NOMO-1 (cell line): ENCODE data around the gene MAG.

Source experiments
- DNase-seq, 2 experiments: peaks; one replicate each; lab custom pipeline; 2025; ENCODE audit not compliant: unreplicated experiment in 2 of 2; lab: John Stamatoyannopoulos, UW

The MAG gene

DNA sequence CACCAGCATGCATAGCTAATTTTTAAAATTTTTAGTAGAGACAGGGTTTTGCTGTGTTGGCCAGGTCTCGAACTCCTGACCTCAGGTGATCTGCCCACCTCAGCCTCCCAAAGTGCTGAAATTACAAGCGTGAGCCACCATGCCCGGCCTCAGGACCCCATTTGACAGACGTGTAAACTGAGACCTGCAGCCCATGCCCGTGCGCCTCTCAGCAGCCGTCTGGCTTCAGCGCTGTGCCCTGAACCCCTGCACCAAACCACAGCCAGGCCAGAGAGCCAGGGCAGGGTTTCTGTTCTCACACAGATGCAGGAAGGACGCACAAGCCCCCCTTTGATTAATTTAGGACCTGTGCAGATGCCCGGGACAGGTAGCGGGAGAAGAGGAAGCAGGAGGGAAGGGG is 48.5 kb downstream of the MAG start:
- no peak for DNase-seq

DNA sequence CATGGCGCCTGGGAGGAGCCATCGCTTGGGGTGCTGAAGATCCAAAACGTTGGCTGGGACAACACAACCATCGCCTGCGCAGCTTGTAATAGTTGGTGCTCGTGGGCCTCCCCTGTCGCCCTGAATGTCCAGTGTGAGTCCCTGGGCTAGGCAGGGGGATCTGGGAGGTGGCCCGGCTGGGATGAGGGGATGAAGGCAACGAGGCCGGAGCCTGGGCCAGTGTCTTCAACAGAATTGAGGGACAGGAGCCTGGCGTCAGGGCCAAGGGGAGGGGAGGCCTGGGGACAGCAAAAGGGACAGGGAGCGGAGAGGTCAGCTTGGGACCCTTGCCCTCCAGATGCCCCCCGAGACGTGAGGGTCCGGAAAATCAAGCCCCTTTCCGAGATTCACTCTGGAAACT is 49.0 kb downstream of the MAG start:
- no peak for DNase-seq

DNA sequence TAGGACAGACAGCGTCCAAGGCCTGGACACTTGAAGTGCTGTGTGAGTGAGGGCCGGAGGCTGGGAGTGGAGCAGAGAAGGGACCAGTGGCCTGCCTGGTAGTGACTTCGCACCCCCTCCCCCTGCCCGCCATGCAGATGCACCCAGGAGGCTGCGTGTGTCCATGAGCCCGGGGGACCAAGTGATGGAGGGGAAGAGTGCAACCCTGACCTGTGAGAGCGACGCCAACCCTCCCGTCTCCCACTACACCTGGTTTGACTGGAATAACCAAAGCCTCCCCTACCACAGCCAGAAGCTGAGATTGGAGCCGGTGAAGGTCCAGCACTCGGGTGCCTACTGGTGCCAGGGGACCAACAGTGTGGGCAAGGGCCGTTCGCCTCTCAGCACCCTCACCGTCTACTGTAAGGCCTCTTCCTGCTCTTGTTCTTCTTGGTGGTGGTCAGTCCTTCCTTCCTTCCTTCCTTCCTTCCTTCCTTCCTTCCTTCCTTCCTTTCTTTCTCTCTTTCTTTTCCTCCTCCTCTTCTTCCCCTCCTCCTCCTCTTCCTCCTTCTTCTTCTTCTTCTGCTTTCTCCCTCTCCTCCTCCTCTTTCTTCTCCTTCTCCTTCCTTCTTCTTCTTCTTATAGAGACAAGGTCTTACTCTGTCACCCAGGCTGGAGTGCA is 49.7 kb downstream of the MAG start:
- DNase-seq: no peak

DNA sequence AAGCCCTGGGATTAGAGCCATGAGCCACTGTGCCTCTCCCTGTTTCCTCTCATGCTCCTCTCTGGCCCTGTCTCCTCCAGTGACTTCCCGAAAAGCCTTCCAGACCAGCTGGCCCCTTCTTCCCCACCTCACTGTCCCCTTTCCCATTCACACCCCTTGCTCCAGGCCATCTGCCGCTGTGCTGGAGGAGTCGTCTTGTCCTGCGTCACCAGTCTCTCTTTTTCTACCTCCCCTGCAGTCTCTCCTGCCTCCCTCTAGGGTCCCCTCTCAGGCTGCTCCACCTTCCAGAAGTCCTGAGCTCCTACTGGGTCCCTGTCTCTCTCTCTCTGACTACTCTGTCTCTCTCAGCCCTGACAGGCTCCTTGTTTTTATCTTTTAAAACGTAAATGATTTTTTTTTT is 50.5 kb downstream of the MAG start:
- DNase-seq: no peak

DNA sequence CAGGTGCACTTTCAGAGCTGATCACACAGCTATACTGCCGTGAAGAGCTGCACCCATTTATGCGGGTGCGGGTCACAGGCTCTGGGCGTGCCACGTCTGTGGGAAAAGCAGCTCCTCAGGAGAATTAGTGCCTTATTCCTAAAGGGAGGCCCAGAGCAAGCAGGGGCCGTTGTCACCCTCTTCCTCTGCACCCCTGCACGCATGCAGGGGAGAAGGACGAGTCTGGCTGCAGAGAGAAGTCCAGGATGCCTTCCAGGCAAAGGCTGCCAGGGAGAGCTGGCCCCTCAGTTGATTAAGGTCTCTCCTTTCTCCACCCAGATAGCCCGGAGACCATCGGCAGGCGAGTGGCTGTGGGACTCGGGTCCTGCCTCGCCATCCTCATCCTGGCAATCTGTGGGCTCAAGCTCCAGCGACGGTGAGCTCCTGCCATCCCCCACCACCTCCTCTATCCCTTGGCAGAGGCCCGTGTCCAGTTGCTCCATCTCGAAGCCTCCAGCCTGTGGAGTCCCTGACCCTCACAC is 52.6 kb downstream of the MAG start:
- DNase-seq: no peak

DNA sequence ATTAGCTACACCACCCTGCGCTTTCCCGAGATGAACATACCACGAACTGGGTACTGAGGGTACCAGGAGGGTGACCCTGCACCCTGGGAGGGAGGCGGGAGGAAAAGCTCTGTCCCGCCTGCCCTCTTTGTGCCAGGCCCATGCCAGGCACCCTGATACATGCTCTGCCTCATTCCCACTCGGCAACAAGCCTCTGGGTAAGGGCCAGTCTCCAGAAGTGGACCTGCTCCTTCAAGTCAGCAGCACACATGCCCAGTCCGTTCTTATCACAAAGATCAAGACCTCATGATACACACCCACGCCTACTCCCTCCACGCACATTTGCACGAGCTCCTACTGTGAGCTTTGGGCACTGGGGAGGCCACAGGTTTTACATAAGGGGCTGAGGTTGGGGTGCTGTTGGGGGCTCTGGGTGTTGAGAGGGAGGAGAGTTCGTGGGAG is 53.7 kb downstream of the MAG start:
- DNase-seq: no peak

DNA sequence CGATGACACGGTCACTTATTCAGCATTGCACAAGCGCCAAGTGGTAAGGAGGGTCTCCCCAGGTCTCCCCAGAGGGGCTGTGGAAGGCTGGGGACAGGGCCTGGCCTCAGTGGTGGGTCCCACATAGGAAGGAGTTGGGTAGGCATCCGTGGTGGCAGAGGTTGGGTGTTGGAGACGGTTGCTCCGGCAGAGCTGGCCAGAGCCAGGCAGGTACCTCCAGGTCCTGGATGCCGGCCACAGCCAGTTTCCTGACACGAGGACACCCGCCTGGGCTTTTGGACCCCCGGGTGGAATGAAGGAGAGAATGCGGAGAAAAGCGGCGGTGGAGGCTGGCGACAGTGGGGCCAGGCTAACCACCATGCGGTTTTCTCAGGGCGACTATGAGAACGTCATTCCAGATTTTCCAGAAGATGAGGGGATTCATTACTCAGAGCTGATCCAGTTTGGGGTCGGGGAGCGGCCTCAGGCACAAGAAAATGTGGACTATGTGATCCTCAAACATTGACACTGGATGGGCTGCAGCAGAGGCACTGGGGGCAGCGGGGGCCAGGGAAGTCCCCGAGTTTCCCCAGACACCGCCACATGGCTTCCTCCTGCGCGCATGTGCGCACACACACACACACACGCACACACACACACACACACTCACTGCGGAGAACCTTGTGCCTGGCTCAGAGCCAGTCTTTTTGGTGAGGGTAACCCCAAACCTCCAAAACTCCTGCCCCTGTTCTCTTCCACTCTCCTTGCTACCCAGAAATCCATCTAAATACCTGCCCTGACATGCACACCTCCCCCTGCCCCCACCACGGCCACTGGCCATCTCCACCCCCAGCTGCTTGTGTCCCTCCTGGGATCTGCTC is 54.5 kb downstream of the MAG start:
- no peak for DNase-seq

DNA sequence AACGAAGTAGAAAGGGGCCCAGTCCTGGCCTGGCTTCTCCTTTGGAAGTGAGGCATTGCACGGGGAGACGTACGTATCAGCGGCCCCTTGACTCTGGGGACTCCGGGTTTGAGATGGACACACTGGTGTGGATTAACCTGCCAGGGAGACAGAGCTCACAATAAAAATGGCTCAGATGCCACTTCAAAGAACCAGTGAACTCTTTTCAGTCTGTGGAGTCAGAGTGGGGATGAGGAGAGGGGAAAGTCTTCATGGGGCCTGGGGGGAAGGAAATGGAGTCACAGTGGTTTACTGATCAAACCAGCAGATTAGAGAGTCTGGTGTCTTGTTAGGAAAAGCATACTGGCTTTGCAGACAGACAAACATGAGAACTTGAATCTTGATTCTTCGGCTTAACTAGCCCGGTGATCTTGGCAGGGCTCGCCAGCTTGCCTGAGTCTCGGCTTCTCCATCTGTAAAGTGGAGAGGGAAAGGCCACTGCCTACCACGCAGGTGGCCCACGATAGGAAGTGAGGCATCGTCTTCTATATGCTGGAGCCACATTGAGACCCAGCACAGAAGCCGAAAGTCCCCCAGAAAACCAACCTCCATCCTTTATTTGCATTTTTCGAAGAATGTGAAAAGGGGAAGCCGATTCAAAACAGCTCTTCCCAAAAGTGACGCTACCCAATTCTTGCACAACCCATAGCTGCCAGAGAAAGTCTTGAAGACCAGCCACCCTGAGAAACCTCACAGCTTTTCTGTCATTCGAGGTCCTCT is 55.4 kb downstream of the MAG start, which contains the start of gene FFAR1:
TSS of gene FFAR1 (plus strand) at position 732 of the 759 bp plus-strand sequence. CDS start 3,650 bp downstream, outside the sequence.
- DNase-seq: peak; percentile 77 to 86

DNA sequence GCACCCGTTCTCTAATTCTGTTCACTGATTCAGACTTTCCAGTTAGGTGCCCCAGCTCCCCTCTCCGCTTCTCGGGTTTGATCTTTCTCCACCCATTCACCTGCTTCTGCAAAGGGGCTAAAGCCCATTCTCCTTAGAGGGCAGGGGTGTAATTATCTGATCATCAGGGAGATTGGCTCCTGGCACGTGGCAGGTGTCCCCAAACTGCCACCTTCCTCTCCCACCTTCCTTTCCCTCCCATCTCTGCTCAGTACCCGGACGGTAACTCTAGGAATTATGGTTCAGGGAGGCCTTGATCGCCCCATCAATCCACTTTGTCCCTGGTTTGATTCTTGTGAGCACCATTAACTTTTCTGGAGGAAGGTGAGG is 56.0 kb downstream of the MAG start:
- no peak for DNase-seq

DNA sequence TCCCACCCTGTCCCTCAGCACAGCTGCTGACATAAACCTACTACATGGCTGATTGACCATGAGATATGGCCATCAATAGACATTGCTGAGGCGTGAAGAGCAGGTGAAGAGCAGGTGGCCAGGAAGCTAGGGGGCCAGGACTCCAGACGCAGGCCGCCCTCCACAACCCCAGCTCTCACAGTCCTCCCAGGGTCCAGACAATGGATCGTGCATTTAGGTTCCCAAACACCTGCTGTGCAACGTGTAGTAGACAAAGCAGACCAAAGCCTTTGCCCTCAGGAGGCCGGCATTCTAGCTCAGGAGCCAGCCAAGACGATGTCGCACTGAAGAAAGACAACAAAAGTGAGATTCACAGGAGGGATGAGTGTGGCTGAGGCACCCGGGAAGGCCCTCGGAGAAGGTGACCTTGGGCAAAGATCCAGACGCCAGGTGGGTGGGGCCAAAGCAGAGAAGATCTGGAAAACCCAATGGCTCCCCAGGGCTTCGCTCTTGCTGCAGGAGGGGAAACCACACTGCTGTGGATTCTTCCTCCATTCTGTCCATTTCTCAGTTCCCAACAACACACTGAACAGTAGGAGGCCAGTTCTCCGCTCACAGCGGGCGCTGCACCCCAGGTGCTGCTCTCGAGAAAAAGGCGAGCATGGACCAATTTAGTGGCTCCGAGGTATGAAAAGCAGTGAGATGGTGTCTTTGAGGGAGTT is 57.1 kb downstream of the MAG start:
- DNase-seq: no peak

DNA sequence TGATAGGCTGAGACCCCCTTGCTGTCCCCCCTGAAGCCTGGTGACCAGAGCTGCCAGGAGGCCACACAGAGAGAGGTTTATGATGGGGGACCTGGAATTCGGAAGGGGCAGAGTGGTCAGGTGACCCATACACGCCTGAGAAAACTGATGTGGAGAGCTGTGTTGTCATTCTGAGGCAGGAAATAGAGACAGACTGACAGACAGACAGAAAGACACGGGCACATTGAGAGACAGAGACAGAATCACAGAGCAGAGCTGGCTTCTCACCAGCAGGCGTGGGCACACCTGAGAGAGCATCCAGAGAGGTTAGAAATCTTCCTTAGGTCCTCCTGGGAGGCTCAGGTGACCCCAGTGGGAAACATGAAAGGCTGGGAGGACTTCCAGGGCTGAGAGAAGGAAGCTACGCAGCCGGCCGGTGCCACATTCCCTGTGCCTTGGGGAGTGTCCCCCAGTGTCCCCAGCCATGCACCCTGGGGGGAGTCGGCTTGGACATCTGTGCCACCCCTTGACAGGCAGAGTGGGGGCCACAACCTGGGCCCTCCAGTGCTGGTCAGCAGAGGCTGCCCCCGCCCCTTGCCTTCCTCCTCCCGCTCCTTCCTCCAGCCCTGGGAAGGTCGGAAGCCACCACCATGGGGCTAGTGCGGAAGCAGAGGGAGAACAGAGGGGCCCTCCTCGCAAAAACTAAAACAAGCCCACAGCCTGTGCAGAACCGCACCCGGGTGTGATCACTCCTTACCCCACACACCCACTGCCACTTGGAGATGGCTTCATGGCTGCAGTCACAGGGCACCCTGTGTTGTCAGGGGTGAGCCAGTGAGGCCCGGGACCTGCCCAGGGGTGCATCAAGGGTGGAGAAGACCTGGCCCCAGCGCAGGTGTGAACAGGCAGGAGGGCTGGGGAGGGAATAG is 57.9 kb downstream of the MAG start:
- no peak for DNase-seq

DNA sequence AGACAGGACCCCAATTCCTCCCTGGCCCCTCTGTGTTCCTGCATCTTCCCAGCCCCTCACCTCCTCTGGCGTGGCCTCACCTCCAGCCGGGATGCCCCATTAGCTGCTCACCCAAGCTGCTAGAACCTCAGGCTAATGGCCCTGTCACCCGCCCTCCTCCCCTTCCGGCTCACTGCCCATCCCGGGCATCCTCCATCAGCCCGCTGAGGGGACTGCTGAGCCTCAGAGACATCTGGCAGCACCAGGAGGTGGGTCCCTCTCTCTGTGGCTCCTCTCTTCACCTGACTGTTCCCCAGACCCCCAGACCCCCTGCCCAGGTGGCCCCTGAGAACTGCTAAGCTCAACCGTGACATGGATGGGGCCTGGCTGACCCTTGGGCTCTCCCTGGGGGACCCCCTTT is 58.6 kb downstream of the MAG start:
- DNase-seq: no peak

DNA sequence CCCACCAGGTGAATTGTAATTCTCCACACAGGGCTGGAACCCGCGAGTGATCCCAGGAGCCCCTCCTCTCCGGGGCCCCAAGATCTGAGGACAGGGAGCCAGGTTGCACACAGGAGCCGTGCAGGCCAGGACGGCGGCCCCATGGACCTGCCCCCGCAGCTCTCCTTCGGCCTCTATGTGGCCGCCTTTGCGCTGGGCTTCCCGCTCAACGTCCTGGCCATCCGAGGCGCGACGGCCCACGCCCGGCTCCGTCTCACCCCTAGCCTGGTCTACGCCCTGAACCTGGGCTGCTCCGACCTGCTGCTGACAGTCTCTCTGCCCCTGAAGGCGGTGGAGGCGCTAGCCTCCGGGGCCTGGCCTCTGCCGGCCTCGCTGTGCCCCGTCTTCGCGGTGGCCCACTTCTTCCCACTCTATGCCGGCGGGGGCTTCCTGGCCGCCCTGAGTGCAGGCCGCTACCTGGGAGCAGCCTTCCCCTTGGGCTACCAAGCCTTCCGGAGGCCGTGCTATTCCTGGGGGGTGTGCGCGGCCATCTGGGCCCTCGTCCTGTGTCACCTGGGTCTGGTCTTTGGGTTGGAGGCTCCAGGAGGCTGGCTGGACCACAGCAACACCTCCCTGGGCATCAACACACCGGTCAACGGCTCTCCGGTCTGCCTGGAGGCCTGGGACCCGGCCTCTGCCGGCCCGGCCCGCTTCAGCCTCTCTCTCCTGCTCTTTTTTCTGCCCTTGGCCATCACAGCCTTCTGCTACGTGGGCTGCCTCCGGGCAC is 59.6 kb downstream of the MAG start:
- DNase-seq: no peak

DNA sequence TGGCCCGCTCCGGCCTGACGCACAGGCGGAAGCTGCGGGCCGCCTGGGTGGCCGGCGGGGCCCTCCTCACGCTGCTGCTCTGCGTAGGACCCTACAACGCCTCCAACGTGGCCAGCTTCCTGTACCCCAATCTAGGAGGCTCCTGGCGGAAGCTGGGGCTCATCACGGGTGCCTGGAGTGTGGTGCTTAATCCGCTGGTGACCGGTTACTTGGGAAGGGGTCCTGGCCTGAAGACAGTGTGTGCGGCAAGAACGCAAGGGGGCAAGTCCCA is 60.2 kb downstream of the MAG start:
- no peak for DNase-seq

DNA sequence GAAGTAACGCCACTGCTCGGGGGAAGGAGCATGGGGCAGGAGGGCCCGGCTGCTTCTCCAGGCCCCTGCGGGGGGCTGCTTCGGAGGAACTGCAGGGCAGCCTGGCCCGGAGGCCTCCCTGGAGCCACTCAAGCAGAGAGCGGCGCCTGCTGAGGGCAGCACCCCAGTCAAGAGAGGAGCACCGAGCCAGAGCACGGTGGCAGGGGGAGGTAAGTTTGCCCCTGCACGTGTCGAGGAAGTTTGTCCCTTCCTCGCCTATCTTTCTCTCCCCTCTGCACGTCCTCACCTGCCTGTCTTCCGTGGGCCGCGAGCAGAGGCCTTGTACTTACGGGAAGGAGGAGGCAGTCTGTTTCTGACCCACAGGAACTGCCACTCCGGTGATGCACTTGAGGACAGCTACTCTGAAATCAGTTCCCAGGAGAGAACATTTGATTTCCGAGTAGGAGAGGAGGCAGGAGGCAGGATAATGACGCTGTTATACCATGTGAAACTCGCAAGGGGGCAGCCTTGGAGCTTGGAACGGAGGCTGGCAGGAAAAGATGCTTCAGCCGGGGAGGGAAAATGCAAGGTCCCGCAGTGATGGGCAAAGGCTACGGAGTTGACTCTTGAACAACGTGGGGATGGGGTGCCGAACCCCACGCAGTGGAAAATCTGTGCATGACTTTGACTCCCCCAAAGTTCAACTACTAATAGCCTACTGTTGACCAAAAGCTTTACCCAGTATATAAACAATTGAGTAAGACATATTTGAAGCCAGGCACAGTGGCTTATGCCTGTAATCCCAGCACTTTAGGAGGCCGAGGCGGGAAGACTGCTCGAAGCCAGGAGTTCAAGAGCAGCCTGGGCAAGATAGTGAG is 60.7 kb downstream of the MAG start:
- peak; percentile 64 to 77 for DNase-seq

DNA sequence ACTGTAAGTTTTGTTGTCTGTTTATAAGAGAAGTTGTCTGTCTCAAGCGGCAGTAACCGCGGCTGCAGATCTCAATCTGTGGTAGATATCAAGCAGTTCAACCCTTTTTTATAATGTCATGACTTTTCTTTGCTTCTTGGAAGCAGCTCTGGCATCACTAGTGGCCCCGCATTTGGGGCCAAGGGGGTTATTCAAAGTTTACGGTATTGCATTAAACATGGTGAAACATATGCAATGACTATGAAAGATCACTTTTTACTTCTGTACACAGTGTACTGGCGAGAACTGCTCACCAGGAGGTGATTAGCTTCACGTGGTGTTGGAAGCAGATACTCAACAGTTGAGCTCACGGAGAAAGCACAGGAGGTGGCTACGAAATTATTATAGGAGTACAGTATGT is 61.7 kb downstream of the MAG start:
- no peak for DNase-seq

DNA sequence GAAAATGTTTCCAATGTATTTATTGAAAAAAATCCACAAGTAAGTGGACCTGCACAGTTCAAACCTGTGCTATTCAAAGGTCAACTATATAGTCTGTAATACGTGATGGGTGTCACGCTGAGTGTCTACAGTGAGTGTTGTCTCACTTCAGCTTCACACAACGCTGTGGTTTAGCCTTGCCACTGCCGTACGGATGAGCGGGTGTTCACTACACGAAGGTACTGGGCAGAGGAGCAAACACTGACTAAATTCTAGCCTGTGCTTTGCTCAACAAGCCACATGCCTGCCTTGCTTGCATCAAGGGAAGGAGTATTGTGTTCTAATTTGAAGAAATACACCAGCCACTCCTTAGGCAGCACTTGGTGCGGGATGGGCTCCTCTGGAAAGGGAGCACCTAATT is 62.9 kb downstream of the MAG start:
- DNase-seq: no peak

DNA sequence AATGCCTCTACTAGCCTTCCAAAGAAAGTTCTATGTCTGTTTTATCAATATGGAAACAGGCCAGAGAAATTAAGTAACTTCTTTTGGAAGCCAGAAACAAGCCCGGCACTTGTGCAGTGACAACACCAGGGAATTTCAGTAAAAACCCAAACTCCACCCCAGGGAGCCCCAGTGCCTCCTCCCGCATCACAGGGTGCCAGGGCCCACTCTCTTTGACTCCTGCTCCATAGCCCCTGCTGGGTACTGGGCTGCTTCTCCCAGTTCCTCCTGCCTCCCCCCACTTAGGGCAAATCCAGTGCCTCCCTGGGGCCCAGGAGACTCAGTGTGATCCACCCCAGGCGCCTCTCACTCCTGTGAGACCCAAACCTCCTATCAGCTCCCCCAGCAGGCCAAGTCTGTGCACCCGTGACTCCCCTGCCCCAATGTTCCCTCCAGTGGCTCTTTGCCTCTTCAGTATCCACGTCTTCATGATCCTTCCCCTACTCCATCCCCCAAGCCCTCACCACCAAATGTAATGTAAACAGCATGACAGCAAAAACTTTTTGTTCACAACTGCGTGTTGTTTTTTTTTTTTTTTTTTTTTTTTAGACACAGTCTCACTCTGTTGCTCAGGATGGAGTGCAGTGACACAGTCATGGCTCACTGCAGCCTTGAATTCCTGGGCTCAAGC is 64.0 kb downstream of the MAG start:
- DNase-seq: no peak
